ENCODE measurements around the gene KLHL35. TPM values are rescaled to one million over a fixed set of nuclear protein-coding genes. Genes with fewer than 3 reads are reported as not detected.

The KLHL35 gene
- total and polyA plus RNA-seq, 12 donors, result 0.25 to 3.5 (median 0.93) TPM

DNA sequence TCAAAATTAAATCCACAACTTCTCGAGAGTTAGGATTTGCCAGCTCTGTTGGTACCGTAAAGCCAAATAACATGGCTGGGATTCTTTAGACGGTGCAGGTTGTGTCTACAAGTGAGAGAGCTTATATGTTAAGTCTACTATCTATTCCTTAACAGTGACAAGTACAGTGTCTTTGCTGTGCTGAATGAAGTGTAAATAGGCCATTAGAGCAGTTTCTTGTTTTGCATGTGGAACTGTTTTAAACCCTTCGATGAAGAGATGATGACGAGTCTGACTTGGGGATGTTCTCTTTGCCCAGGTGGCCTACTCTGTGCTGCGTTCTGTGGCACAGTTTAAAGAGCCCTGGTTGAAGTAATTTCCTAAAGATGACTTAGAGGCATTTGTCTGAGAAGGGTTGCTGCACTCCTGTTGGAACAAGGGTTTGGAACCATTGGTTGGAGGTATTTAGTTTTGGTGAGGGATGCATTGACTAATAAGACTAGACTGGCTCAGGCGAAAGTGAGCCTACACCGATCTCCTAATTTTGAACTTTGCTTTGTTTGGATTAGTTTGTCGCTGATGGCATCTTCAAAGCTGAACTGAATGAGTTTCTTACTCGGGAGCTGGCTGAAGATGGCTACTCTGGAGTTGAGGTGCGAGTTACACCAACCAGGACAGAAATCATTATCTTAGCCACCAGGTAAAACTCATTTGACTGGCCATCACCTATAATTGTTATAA lies 32.7 kb downstream of the KLHL35 start:
- WGBS, 4 donors, result 9 to 18% (median 10%) methylated on average over 11 of the region's 11 CpGs
- Histone ChIP-seq H3K4me3 (peak overlapping the region; percentile 71 to 98 (median 86)), H3K4me1 (replicated peaks in 1 of 2) (peaks cover 0 to 29% of the 10 kb centered on the region in 2 donors), H3K27me3 (no peaks in the 10 kb centered on the region), H3K9me3 (replicated peaks in 1 of 3) (no peaks in the 10 kb centered on the region), H3K36me3 (replicated peaks in 1 of 2) (peaks cover 0 to 44% of the 10 kb centered on the region in 2 donors), H3K27ac (peak overlapping the region in 4 of 5 donors; percentile 87 to 98 (median 94))
- intact Hi-C loops (cut with DNase I), result loop anchor here in 1 of 2 donors (10.0 kb wide), 1 partner anchor 124 kb away; the partner anchor contains the start of gene GDPD5
- TF ChIP-seq POLR2A (IDR thresholded peaks at IDR 0.05), result no peak
- TF ChIP-seq, protein P1, sequence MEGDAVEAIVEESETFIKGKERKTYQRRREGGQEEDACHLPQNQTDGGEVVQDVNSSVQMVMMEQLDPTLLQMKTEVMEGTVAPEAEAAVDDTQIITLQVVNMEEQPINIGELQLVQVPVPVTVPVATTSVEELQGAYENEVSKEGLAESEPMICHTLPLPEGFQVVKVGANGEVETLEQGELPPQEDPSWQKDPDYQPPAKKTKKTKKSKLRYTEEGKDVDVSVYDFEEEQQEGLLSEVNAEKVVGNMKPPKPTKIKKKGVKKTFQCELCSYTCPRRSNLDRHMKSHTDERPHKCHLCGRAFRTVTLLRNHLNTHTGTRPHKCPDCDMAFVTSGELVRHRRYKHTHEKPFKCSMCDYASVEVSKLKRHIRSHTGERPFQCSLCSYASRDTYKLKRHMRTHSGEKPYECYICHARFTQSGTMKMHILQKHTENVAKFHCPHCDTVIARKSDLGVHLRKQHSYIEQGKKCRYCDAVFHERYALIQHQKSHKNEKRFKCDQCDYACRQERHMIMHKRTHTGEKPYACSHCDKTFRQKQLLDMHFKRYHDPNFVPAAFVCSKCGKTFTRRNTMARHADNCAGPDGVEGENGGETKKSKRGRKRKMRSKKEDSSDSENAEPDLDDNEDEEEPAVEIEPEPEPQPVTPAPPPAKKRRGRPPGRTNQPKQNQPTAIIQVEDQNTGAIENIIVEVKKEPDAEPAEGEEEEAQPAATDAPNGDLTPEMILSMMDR (IDR thresholded peaks at IDR 0.05), result no peak
- DNase-seq, result no peak

DNA sequence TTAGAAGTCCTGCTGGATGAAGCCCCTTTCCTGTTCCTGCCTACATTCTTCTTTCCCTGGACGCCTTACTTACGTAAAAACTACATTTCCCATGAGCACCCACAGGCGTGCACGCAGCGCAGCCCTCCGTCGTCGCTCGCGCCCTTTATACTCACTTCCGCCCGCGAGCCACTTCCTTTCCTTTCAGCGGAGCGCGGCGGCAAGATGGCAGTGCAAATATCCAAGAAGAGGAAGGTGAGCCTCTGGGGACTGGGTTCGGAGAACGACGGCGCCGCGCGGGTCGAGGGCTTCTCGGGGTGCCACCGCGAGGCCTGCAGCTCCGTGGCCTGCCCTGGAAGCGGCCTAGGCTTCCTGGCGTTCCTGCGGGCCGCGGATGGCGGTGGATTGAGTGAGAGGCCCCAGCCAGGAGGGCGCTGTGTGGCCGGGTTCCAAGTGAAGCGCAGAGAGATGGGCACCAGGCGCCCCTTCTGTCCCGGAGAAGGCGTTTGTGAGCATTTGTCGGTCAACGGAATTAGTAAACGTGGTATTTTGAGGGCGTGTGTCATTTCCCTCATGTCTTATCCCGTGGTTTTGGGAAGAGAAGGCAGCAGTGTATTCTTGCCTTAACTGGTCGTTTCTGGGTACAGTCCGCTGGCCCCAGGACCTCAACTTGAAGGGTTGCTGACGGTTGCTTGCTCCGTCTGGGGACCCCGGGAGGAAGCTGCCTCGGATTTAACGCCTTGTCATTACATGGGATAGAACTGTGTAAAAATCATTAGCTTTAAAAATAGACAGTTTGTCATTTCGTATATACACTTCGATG lies 33.5 kb downstream of the KLHL35 start, which contains the start of gene RPS3:
Gene RPS3, plus strand, starts transcription at position 175 of the 802 bp plus-strand sequence. Its CDS starts 30 bp downstream, at position 205.
- TF ChIP-seq, protein P1 (IDR thresholded peaks at IDR 0.05), result peak in 3 of 6 experiments; percentile 13 to 19 (median 19)
- peak; percentile 49 to 84 for TF ChIP-seq POLR2A (IDR thresholded peaks at IDR 0.05)
- intact Hi-C loops (cut with DNase I), result loop anchor here in 1 of 2 donors (10.0 kb wide), 1 partner anchor 125 kb away; the partner anchor contains the start of gene GDPD5

DNA sequence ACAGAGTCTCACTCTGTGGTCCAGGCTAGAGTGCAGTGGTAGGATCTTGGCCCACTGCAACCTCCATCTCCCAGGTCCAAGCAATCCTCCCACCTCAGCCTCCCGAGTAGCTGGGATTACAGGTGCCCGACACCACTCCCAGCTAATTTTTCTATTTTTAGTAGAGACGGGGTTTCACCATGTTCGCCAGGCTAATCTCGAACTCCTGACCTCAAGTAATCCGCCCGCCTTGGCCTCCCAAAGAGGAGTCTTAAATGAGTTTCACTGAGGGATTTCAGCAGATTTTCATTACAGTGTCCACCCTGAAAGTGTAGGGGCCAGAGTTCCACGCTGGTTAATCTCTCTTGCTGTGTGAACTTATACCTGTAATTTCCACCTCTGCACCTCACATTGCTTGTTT lies 34.1 kb downstream of the KLHL35 start:
- Histone ChIP-seq H3K36me3 (replicated peaks in 1 of 2) (peaks cover 0 to 30% of the 10 kb centered on the region in 2 donors), H3K27me3 (no peaks in the 10 kb centered on the region), H3K4me3 (no peak overlapping the region), H3K9me3 (replicated peaks in 1 of 3) (no peaks in the 10 kb centered on the region), H3K4me1 (replicated peaks in 1 of 2) (peaks cover 0 to 29% of the 10 kb centered on the region in 2 donors), H3K27ac (no peak overlapping the region)
- TF ChIP-seq, protein P1 (IDR thresholded peaks at IDR 0.05), result no peak
- 62 to 74% (median 71%) methylated on average over 8 of the region's 8 CpGs for WGBS, 4 donors
- no peak for DNase-seq
- intact Hi-C loops (cut with DNase I), result no loop called here

More for the DNA sequence above, 33.5 kb downstream of the KLHL35 start, which contains the start of gene RPS3:
- H3K36me3 ChIP-seq (replicated peaks in 1 of 2), result peaks cover 0 to 37% of the 10 kb centered on the region in 2 donors
- no peaks in the 10 kb centered on the region for H3K27me3 ChIP-seq
- DNase-seq, result peak; percentile 89 to 97 (median 94)
- no peaks in the 10 kb centered on the region for H3K9me3 ChIP-seq (replicated peaks in 1 of 3)
- H3K27ac ChIP-seq, result peak within 1 kb of the TSS; percentile 70 to 98 (median 93)
- H3K4me3 ChIP-seq, result peak within 1 kb of the TSS; percentile 71 to 98 (median 86)
- peaks cover 0 to 29% of the 10 kb centered on the region in 2 donors for H3K4me1 ChIP-seq (replicated peaks in 1 of 2)
- WGBS, 4 donors, result 0 to 1% (median 1%) methylated on average over 34 to 55 of the region's 55 CpGs
